22Rv1 (cell line): ENCODE results near the gene GRIFIN.

ENCODE experiments used
- CTCF ChIP-seq: fragments of 450-650 bp; IDR thresholded peaks from 2 replicates; pipeline ENCODE4 v1.5.1; 2017; ENCODE audit warnings: mild to moderate bottlenecking
- ZFX ChIP-seq: fragments of 450-650 bp; IDR thresholded peaks from 2 replicates; pipeline ENCODE4 v1.6.1; 2017; ENCODE audit warnings: antibody characterized with exemption, borderline replicate concordance

GRCh38 chr7:2471396-2471795, 4.8 kb downstream of the GRIFIN start:
- TF ChIP-seq CTCF (no peak), ZFX (no peak)
